GM10248 (cell line): ENCODE data around the gene NETO2.
"Not testable (repeated sequence)": the region's sequence is repeated elsewhere in the genome, so short reads cannot be mapped to it uniquely, and the experiment has no call there.

Experiments used
- CTCF ChIA-PET: fragments of 300-600 bp; sonication (Branson Sonifier 250); formaldehyde crosslinking; extraction: SDS; loops from one replicate; lab custom pipeline; 2021; ENCODE audit warnings: antibody characterized with exemption; lab: Yijun Ruan, JAX
- POLR2A ChIA-PET: fragments of 350-650 bp; sonication (Branson Sonifier 250); formaldehyde crosslinking; extraction: SDS; loops from one replicate; lab custom pipeline; 2020; ENCODE audit warnings: antibody characterized with exemption; lab: Yijun Ruan, JAX
- DNase-seq: peaks from one replicate; pipeline ENCODE4 v3.0.0; 2012; ENCODE audit errors: extremely low spot score
- CTCF ChIP-seq: IDR thresholded peaks from 2 replicates; pipeline ENCODE4 v1.5.1; 2012; ENCODE audit warnings: mild to moderate bottlenecking, low read depth; ENCODE audit errors: extremely low read depth, missing control alignments, control extremely low read depth

The NETO2 gene

GRCh38 chr16:47113130-47113529 lies 30.6 kb downstream of the NETO2 start:
- no peak for TF ChIP-seq CTCF
- no peak for DNase-seq
- POLR2A ChIA-PET, result interaction anchor here (0.7 to 1.2 kb wide), 3 partner anchors 31 to 204 kb away, joined by 3 to 7 read pairs (median 3); partner anchors contain the start of gene NETO2
- CTCF ChIA-PET, result interaction anchor here (1.1 to 2.0 kb wide), 10 partner anchors 20 to 164 kb away, joined by 3 to 14 read pairs (median 4); partner anchors contain the start of gene NETO2

GRCh38 chr16:47110939-47111338 lies 32.8 kb downstream of the NETO2 start:
- ChIA-PET POLR2A (interaction anchor here (0.6 kb wide), 1 partner anchor 80 kb away, joined by 5 read pairs; no protein-coding TSS in a partner anchor), CTCF (interaction anchor here (1.0 to 1.7 kb wide), 7 partner anchors 11 to 77 kb away, joined by 3 to 7 read pairs (median 4); no protein-coding TSS in a partner anchor)
- DNase-seq, result no peak
- no peak for TF ChIP-seq CTCF

GRCh38 chr16:47109361-47109760 lies 34.4 kb downstream of the NETO2 start:
- no peak for DNase-seq
- TF ChIP-seq CTCF, result no peak
- ChIA-PET POLR2A (no interaction called here), CTCF (interaction anchor here (1.1 to 1.7 kb wide), 3 partner anchors 12 to 72 kb away, joined by 3 to 7 read pairs (median 3); no protein-coding TSS in a partner anchor)

GRCh38 chr16:47102921-47103320 lies 40.8 kb downstream of the NETO2 start:
- POLR2A ChIA-PET, DNase-seq: not testable (repeated sequence)
- CTCF ChIA-PET, result interaction anchor here (0.9 to 2.6 kb wide), 2 partner anchors 28 to 39 kb away, joined by 3 to 10 read pairs; no protein-coding TSS in a partner anchor

- ChIA-PET POLR2A (interaction anchor here (0.5 kb wide), 1 partner anchor 166 kb away, joined by 4 read pairs; no protein-coding TSS in a partner anchor), CTCF (interaction anchor here (1.1 to 1.7 kb wide), 2 partner anchors 13 to 47 kb away, joined by 3 read pairs; partner anchors contain the start of gene NETO2)
- not testable (repeated sequence) for DNase-seq
These were observed 46.6 kb downstream of the NETO2 start for GRCh38 chr16:47097154-47097553.

GRCh38 chr16:47096297-47096696 lies 47.4 kb downstream of the NETO2 start:
- POLR2A ChIA-PET, result interaction anchor here (0.5 kb wide), 1 partner anchor 165 kb away, joined by 4 read pairs; no protein-coding TSS in a partner anchor
- TF ChIP-seq CTCF, result no peak
- DNase-seq, result no peak
- CTCF ChIA-PET, result interaction anchor here (1.1 to 1.7 kb wide), 2 partner anchors 14 to 47 kb away, joined by 3 read pairs; partner anchors contain the start of gene NETO2

GRCh38 chr16:47084198-47084597 lies 59.5 kb downstream of the NETO2 start:
- DNase-seq, result no peak
- no peak for TF ChIP-seq CTCF
- POLR2A ChIA-PET, result no interaction called here
- CTCF ChIA-PET, result interaction anchor here (0.9 to 1.3 kb wide), 3 partner anchors 10 to 29 kb away, joined by 3 to 6 read pairs (median 6); no protein-coding TSS in a partner anchor
